ENCODE measurements around the gene PTPRF. TPM values are rescaled to one million over a fixed set of nuclear protein-coding genes. Genes with fewer than 3 reads are reported as not detected.

Gene PTPRF
- total RNA-seq, 1 donor from 2014 or later: not detected

GRCh38 chr1:43503534-43503933, 27.1 kb upstream of the PTPRF start:
- Mint-ChIP-seq H3K27ac (no peak overlapping the region), H3K27me3 (peaks cover 22% of the 10 kb centered on the region), H3K36me3 (ENCODE audit: low read depth) (no peaks in the 10 kb centered on the region), H3K4me3 (no peak overlapping the region), H3K9me3 (no peaks in the 10 kb centered on the region), H3K4me1 (no peaks in the 10 kb centered on the region)
- TF ChIP-seq CTCF (IDR thresholded peaks at IDR 0.05): no peak
- ChIA-PET CTCF (no interaction called here), POLR2A (no interaction called here)
- ATAC-seq (ENCODE audit: low read depth) (no peak), DNase-seq (no peak)
- intact Hi-C loops (cut with micrococcal nuclease): no loop called here

GRCh38 chr1:43505077-43505780, 25.5 kb upstream of the PTPRF start:
- no peaks in the 10 kb centered on the region for H3K4me1 Mint-ChIP-seq
- POLR2A ChIA-PET: no interaction called here
- CTCF ChIA-PET: no interaction called here
- TF ChIP-seq CTCF (IDR thresholded peaks at IDR 0.05): no peak
- no peaks in the 10 kb centered on the region for H3K36me3 Mint-ChIP-seq (ENCODE audit: low read depth)
- H3K27ac Mint-ChIP-seq: no peak overlapping the region
- no peak for ATAC-seq (ENCODE audit: low read depth)
- no peak for DNase-seq
- H3K9me3 Mint-ChIP-seq: no peaks in the 10 kb centered on the region
- peaks cover 16% of the 10 kb centered on the region for H3K27me3 Mint-ChIP-seq
- intact Hi-C loops (cut with micrococcal nuclease): no loop called here
- no peak overlapping the region for H3K4me3 Mint-ChIP-seq

GRCh38 chr1:43506233-43506632, 24.4 kb upstream of the PTPRF start:
- Mint-ChIP-seq H3K9me3 (no peaks in the 10 kb centered on the region), H3K36me3 (ENCODE audit: low read depth) (no peaks in the 10 kb centered on the region), H3K27me3 (peaks cover 12% of the 10 kb centered on the region), H3K4me1 (no peaks in the 10 kb centered on the region), H3K27ac (no peak overlapping the region), H3K4me3 (no peak overlapping the region)
- ChIA-PET POLR2A (no interaction called here), CTCF (no interaction called here)
- DNase-seq: no peak
- ATAC-seq (ENCODE audit: low read depth): no peak
- no peak for TF ChIP-seq CTCF (IDR thresholded peaks at IDR 0.05)
- intact Hi-C loops (cut with micrococcal nuclease): no loop called here

- intact Hi-C loops (cut with micrococcal nuclease): no loop called here
- POLR2A ChIA-PET: no interaction called here
- no peaks in the 10 kb centered on the region for H3K4me1 Mint-ChIP-seq
- ATAC-seq (ENCODE audit: low read depth) (no peak), DNase-seq (no peak)
- peaks cover 2% of the 10 kb centered on the region for H3K9me3 Mint-ChIP-seq
- peaks cover 14% of the 10 kb centered on the region for H3K27me3 Mint-ChIP-seq
- H3K36me3 Mint-ChIP-seq (ENCODE audit: low read depth): no peaks in the 10 kb centered on the region
- CTCF ChIA-PET: no interaction called here
- H3K27ac Mint-ChIP-seq: no peak overlapping the region
- H3K4me3 Mint-ChIP-seq: no peak overlapping the region
- no peak for TF ChIP-seq CTCF (IDR thresholded peaks at IDR 0.05)
Observed at GRCh38 chr1:43507296-43508295, 23.1 kb upstream of the PTPRF start.

GRCh38 chr1:43509007-43509739, 21.5 kb upstream of the PTPRF start:
- peaks cover 15% of the 10 kb centered on the region for H3K27me3 Mint-ChIP-seq
- POLR2A ChIA-PET: no interaction called here
- ATAC-seq (ENCODE audit: low read depth) (no peak), DNase-seq (no peak)
- TF ChIP-seq CTCF (IDR thresholded peaks at IDR 0.05): no peak
- no peaks in the 10 kb centered on the region for H3K36me3 Mint-ChIP-seq (ENCODE audit: low read depth)
- CTCF ChIA-PET: no interaction called here
- H3K27ac Mint-ChIP-seq: no peak overlapping the region
- H3K9me3 Mint-ChIP-seq: peaks cover 2% of the 10 kb centered on the region
- no peaks in the 10 kb centered on the region for H3K4me1 Mint-ChIP-seq
- no peak overlapping the region for H3K4me3 Mint-ChIP-seq
- intact Hi-C loops (cut with micrococcal nuclease): no loop called here
